IMR-90 (cell line): ENCODE data around the gene TMLHE. TPM values are rescaled to one million over a fixed set of nuclear protein-coding genes. Genes with fewer than 3 reads are reported as not detected.

ENCODE experiments used
- ATAC-seq: fragments of 200-7000 bp; cut with Tn5 transposase; 2 replicates; pipeline ENCODE4 v1.9.1; 2020; ENCODE audit warnings: low read depth, mild to moderate bottlenecking, moderate library complexity
- BruUV-seq: library from RNA; stranded (reverse); fragments of 400-500 nt; replicated peaks from 2 replicates; lab custom pipeline; 2021; lab: Mats Ljungman, UMichigan
- CTCF ChIA-PET: fragments of 300-600 bp; formaldehyde crosslinking; extraction: SDS; loops from one replicate; lab custom pipeline; 2021; ENCODE audit warnings: antibody characterized with exemption; lab: Yijun Ruan, JAX
- POLR2A ChIA-PET: fragments of 300-600 bp; sonication (Branson Sonifier 250); formaldehyde crosslinking; loops from one replicate; lab custom pipeline; 2022; ENCODE audit warnings: antibody characterized with exemption; ENCODE audit not compliant: unreplicated experiment; lab: Charles Lee
- DNase-seq: peaks from one replicate; pipeline ENCODE4 v3.0.0; 2013
- H2AFZ ChIP-seq: replicated peaks from 2 replicates; pipeline ENCODE3; 2013; ENCODE audit warnings: low read length, mild to moderate bottlenecking; ENCODE audit not compliant: poor library complexity
- H2AK5ac ChIP-seq: 2 replicates; pipeline ENCODE4 v1.6.1; 2013; ENCODE audit warnings: low read depth, low read length, inconsistent platforms
- H2AK9ac ChIP-seq: replicated peaks from 2 replicates; pipeline ENCODE3; 2013; ENCODE audit warnings: mild to moderate bottlenecking, low read depth, low read length, moderate library complexity; ENCODE audit not compliant: poor library complexity
- H2BK120ac ChIP-seq: 2 replicates; pipeline ENCODE4 v1.6.1; 2013; ENCODE audit warnings: low read depth, low read length, inconsistent platforms
- H2BK15ac ChIP-seq: 3 replicates; pipeline ENCODE4 v1.6.1; 2013; ENCODE audit warnings: low read depth, low read length, inconsistent platforms
- H2BK20ac ChIP-seq: 2 replicates; pipeline ENCODE4 v1.6.1; 2013; ENCODE audit warnings: low read depth, mild to moderate bottlenecking, inconsistent platforms, low read length, moderate library complexity
- H2BK5ac ChIP-seq: 2 replicates; pipeline ENCODE4 v1.6.1; 2013; ENCODE audit warnings: mild to moderate bottlenecking, low read depth, low read length, inconsistent platforms; ENCODE audit not compliant: poor library complexity, severe bottlenecking
- H3K14ac ChIP-seq: replicated peaks from 2 replicates; pipeline ENCODE4 v1.6.1; 2013; ENCODE audit warnings: low read depth, low read length, inconsistent platforms
- H3K18ac ChIP-seq: 2 replicates; pipeline ENCODE4 v1.6.1; 2013; ENCODE audit warnings: low read depth, low read length, control low read depth
- H3K23ac ChIP-seq: 2 replicates; pipeline ENCODE4 v1.6.1; 2013; ENCODE audit warnings: low read depth, low read length, inconsistent platforms
- H3K27ac ChIP-seq: 2 replicates; pipeline ENCODE4 v1.5.1; 2013; ENCODE audit warnings: mild to moderate bottlenecking, control low read depth, low read length; ENCODE audit not compliant: insufficient read depth
- H3K27me3 ChIP-seq: 2 replicates; pipeline ENCODE4 v1.6.1; 2013; ENCODE audit warnings: low read length; ENCODE audit not compliant: control insufficient read depth, insufficient read depth
- H3K36me3 ChIP-seq: 2 replicates; pipeline ENCODE4 v1.6.1; 2013; ENCODE audit warnings: low read length, mixed read lengths; ENCODE audit not compliant: control insufficient read depth, insufficient read depth
- H3K4ac ChIP-seq: 2 replicates; pipeline ENCODE4 v1.6.1; 2013; ENCODE audit warnings: low read depth, low read length, inconsistent platforms
- H3K4me1 ChIP-seq: 2 replicates; pipeline ENCODE4 v1.6.1; 2013; ENCODE audit warnings: low read length, mixed read lengths; ENCODE audit not compliant: control insufficient read depth, insufficient read depth
- H3K4me2 ChIP-seq: 2 replicates; pipeline ENCODE4 v1.6.1; 2013; ENCODE audit warnings: low read depth, mild to moderate bottlenecking, control low read depth, low read length, moderate library complexity
- H3K4me3 ChIP-seq: 2 replicates; pipeline ENCODE4 v1.5.1; 2013; ENCODE audit warnings: low read depth, mild to moderate bottlenecking, control low read depth, low read length, moderate library complexity; ENCODE audit not compliant: insufficient read depth
- H3K56ac ChIP-seq: 2 replicates; pipeline ENCODE4 v1.6.1; 2013; ENCODE audit warnings: low read length, inconsistent platforms; ENCODE audit not compliant: insufficient read depth; ENCODE audit errors: extremely low read depth
- H3K79me1 ChIP-seq, 2 experiments: 2 replicates each; pipeline ENCODE4 v1.6.1; 2013; ENCODE audit warnings: low read length in 2 of 2, inconsistent platforms in 1 of 2, low read depth in 1 of 2
- H3K9ac ChIP-seq: 2 replicates; pipeline ENCODE4 v1.6.1; 2013; ENCODE audit warnings: low read depth, low read length, control low read depth
- H3K9me1 ChIP-seq: 2 replicates; pipeline ENCODE4 v1.6.1; 2013; ENCODE audit warnings: low read length, inconsistent platforms; ENCODE audit not compliant: insufficient read depth
- H3K9me3 ChIP-seq: 2 replicates; pipeline ENCODE4 v1.6.1; 2013; ENCODE audit warnings: low read length; ENCODE audit not compliant: control insufficient read depth, insufficient read depth
- H4K20me1 ChIP-seq: 2 replicates; pipeline ENCODE4 v1.6.1; 2013; ENCODE audit warnings: low read length, inconsistent platforms; ENCODE audit not compliant: insufficient read depth
- H4K5ac ChIP-seq: 2 replicates; pipeline ENCODE4 v1.6.1; 2013; ENCODE audit warnings: mild to moderate bottlenecking, low read depth, low read length, control low read depth
- H4K8ac ChIP-seq, 2 experiments: 2 replicates each; pipeline ENCODE4 v1.6.1; 2013; ENCODE audit warnings: low read depth in 2 of 2, low read length in 2 of 2, control low read depth in 1 of 2, inconsistent platforms in 1 of 2
- H4K91ac ChIP-seq: 2 replicates; pipeline ENCODE4 v1.6.1; 2013; ENCODE audit warnings: low read depth, low read length, inconsistent platforms; ENCODE audit not compliant: insufficient read depth
- BHLHE40 ChIP-seq: fragments of 150-350 bp; IDR thresholded peaks from 2 replicates; pipeline ENCODE4 v1.6.1; 2016; ENCODE audit warnings: mild to moderate bottlenecking, low read depth, low read length
- CEBPB ChIP-seq: IDR thresholded peaks from 2 replicates; pipeline ENCODE4 v1.6.1; 2012; ENCODE audit warnings: low read depth, low read length, improper control_type of control experiment
- CHD1 ChIP-seq: IDR thresholded peaks from 2 replicates; pipeline ENCODE4 v1.6.1; 2012; ENCODE audit warnings: low read depth, low read length, improper control_type of control experiment
- FOS ChIP-seq: fragments of 150-350 bp; IDR thresholded peaks from 2 replicates; pipeline ENCODE4 v1.6.1; 2016; ENCODE audit warnings: low read depth, low read length
- MAFK ChIP-seq: IDR thresholded peaks from 2 replicates; pipeline ENCODE4 v1.6.1; 2012; ENCODE audit warnings: low read depth, low read length, improper control_type of control experiment
- MAZ ChIP-seq: IDR thresholded peaks from 2 replicates; pipeline ENCODE4 v1.6.1; 2012; ENCODE audit warnings: low read depth, mild to moderate bottlenecking, low read length, improper control_type of control experiment, moderate library complexity, borderline replicate concordance
- MXI1 ChIP-seq: IDR thresholded peaks from 2 replicates; pipeline ENCODE4 v1.6.1; 2012; ENCODE audit warnings: low read depth, mild to moderate bottlenecking, low read length, moderate library complexity, borderline replicate concordance
- NFE2L2 ChIP-seq: fragments of 150-350 bp; IDR thresholded peaks from 2 replicates; pipeline ENCODE4 v1.6.1; 2016; ENCODE audit warnings: low read depth, mild to moderate bottlenecking, low read length
- RAD21 ChIP-seq: IDR thresholded peaks from 2 replicates; pipeline ENCODE4 v1.6.1; 2012; ENCODE audit warnings: low read length, improper control_type of control experiment
- RCOR1 ChIP-seq: IDR thresholded peaks from 2 replicates; pipeline ENCODE4 v1.6.1; 2012; ENCODE audit warnings: mild to moderate bottlenecking, low read length, improper control_type of control experiment; ENCODE audit not compliant: insufficient replicate concordance
- RFX5 ChIP-seq: IDR thresholded peaks from 2 replicates; pipeline ENCODE4 v1.8.0; 2012; ENCODE audit warnings: low read depth, mild to moderate bottlenecking, low read length, moderate library complexity
- SMC3 ChIP-seq: fragments of 150-350 bp; IDR thresholded peaks from 2 replicates; pipeline ENCODE4 v1.6.1; 2016; ENCODE audit warnings: low read depth, mild to moderate bottlenecking, antibody characterized with exemption, low read length, moderate library complexity
- WGBS, 2 experiments: methylation state at CpG; one replicate each; pipeline versions ENCODE4 v1.1.5 to v1.1.7; 2013; ENCODE audit warnings: missing lambda C conversion rate in 2 of 2; ENCODE audit not compliant: insufficient read length in 1 of 2; ENCODE audit errors: extremely low coverage in 2 of 2; 5-methylcytosine and 5-hydroxymethylcytosine counted together
- dilution Hi-C: fragments of 300-500 bp; cut with HindIII; formaldehyde crosslinking; loops from one replicate; pipeline ENCODE4 v1.14.3; 2018; ENCODE audit warnings: low sequenced_read_pairs; ENCODE audit not compliant: unreplicated experiment
- in situ Hi-C: fragments of 300-500 bp; cut with MboI; formaldehyde crosslinking; loops from 3 replicates; pipeline ENCODE4 v1.14.3; 2019; ENCODE audit warnings: low sequenced_read_pairs, inconsistent platforms, mixed read lengths
- intact Hi-C: fragments of 100-400 bp; cut with micrococcal nuclease; formaldehyde crosslinking; loops from 2 replicates; pipeline ENCODE4 v1.10.0; 2022
- polyA plus RNA-seq, 3 experiments: library from polyadenylated mRNA; depleted of rRNA; stranded (reverse); fragments of >200 nt; gene quantifications; 2 replicates each; pipeline ENCODE4 v1.2.3, GENCODE V29; 2012; ENCODE audit warnings: low replicate concordance in 1 of 3
- total RNA-seq: library from RNA; depleted of rRNA; stranded (reverse); fragments of >200 nt; gene quantifications from 2 replicates; pipeline ENCODE4 v1.2.3, GENCODE V29; 2012
- TF ChIP-seq, protein P1 (sequence below): fragments of 150-350 bp; IDR thresholded peaks from 2 replicates; pipeline ENCODE4 v1.6.1; 2017; ENCODE audit warnings: mild to moderate bottlenecking, antibody characterized with exemption, low read length, low read depth
- TF ChIP-seq, protein P2 (sequence below): fragments of 150-350 bp; IDR thresholded peaks from 2 replicates; pipeline ENCODE4 v1.6.1; 2016; ENCODE audit warnings: low read depth, mild to moderate bottlenecking, low read length, moderate library complexity, borderline replicate concordance
- TF ChIP-seq, protein P3 (sequence below): conservative IDR thresholded peaks from 2 replicates; pipeline ENCODE4 v1.5.1; 2012; ENCODE audit warnings: mild to moderate bottlenecking, low read depth, low read length, improper control_type of control experiment

Gene TMLHE
- total and polyA plus RNA-seq, 2 of the 4 experiments (the other 2 are of a cell fraction) = 10.9 to 20.4 TPM

DNA sequence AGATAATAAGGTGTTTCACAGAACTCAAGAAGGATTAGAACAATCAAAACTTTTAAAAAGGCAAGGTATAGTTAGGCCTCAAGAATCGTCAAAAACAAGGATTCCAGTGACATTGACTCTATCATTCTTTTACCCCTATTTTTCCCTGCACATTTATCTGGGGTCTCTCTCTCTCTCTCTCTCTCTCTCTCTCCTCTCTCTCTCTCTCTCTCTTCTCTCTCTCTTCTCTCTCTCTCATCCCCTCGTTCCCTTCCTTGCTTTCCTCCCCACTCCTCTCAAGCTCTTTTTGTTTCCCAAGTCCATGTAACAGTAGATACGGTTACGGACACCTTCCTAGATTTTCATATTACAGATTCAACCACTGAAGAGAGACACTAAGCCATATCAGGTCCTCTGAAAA lies 3.2 kb upstream of the TMLHE start:
- in situ Hi-C loops = no loop called here
- ATAC-seq (no peak), DNase-seq (no peak)
- ChIA-PET POLR2A (no interaction called here), CTCF (no interaction called here)
- Histone ChIP-seq H3K4me1 (no peaks in the 10 kb centered on the region), H3K18ac (no peak overlapping the region), H2AK9ac (no peak overlapping the region), H2BK20ac (no peak overlapping the region), H2AK5ac (no peak overlapping the region), H3K9ac (no peak overlapping the region), H2BK120ac (no peak overlapping the region), H2BK5ac (no peak overlapping the region), H2AFZ (no peak overlapping the region), H3K27ac (no peak overlapping the region), H3K79me1 (no peaks in the 10 kb centered on the region), H3K4ac (no peak overlapping the region), H3K9me1 (no peaks in the 10 kb centered on the region), H3K4me2 (no peak overlapping the region), H3K14ac (no peak overlapping the region), H3K9me3 (no peaks in the 10 kb centered on the region), H3K36me3 (no peaks in the 10 kb centered on the region), H3K23ac (no peak overlapping the region), H3K56ac (no peak overlapping the region), H4K5ac (no peak overlapping the region), H4K20me1 (no peaks in the 10 kb centered on the region), H3K27me3 (no peaks in the 10 kb centered on the region), H3K4me3 (no peak overlapping the region), H4K91ac (no peak overlapping the region), H2BK15ac (no peak overlapping the region), H4K8ac (no peak overlapping the region)
- intact Hi-C loops = no loop called here
- dilution Hi-C loops = no loop called here
- WGBS, 2 experiments = no CpG with 5 or more reads among the region's 4 CpGs
- TF ChIP-seq, protein P1, sequence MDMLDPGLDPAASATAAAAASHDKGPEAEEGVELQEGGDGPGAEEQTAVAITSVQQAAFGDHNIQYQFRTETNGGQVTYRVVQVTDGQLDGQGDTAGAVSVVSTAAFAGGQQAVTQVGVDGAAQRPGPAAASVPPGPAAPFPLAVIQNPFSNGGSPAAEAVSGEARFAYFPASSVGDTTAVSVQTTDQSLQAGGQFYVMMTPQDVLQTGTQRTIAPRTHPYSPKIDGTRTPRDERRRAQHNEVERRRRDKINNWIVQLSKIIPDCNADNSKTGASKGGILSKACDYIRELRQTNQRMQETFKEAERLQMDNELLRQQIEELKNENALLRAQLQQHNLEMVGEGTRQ = no peak
- TF ChIP-seq CEBPB (no peak), FOS (no peak), NFE2L2 (no peak), CHD1 (no peak), BHLHE40 (no peak), RFX5 (no peak), RAD21 (no peak), RCOR1 (no peak), MAZ (no peak), MAFK (no peak), MXI1 (no peak), SMC3 (no peak)
- TF ChIP-seq, protein P2, sequence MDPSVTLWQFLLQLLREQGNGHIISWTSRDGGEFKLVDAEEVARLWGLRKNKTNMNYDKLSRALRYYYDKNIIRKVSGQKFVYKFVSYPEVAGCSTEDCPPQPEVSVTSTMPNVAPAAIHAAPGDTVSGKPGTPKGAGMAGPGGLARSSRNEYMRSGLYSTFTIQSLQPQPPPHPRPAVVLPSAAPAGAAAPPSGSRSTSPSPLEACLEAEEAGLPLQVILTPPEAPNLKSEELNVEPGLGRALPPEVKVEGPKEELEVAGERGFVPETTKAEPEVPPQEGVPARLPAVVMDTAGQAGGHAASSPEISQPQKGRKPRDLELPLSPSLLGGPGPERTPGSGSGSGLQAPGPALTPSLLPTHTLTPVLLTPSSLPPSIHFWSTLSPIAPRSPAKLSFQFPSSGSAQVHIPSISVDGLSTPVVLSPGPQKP = no peak
- TF ChIP-seq, protein P3, sequence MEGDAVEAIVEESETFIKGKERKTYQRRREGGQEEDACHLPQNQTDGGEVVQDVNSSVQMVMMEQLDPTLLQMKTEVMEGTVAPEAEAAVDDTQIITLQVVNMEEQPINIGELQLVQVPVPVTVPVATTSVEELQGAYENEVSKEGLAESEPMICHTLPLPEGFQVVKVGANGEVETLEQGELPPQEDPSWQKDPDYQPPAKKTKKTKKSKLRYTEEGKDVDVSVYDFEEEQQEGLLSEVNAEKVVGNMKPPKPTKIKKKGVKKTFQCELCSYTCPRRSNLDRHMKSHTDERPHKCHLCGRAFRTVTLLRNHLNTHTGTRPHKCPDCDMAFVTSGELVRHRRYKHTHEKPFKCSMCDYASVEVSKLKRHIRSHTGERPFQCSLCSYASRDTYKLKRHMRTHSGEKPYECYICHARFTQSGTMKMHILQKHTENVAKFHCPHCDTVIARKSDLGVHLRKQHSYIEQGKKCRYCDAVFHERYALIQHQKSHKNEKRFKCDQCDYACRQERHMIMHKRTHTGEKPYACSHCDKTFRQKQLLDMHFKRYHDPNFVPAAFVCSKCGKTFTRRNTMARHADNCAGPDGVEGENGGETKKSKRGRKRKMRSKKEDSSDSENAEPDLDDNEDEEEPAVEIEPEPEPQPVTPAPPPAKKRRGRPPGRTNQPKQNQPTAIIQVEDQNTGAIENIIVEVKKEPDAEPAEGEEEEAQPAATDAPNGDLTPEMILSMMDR = no peak
- no TSS peak for BruUV-seq
